ENCODE measurements around the gene IGFBP2.
A peak's percentile ranks its signal among the peaks of the same experiment; 100 is the strongest.

The IGFBP2 gene

DNA sequence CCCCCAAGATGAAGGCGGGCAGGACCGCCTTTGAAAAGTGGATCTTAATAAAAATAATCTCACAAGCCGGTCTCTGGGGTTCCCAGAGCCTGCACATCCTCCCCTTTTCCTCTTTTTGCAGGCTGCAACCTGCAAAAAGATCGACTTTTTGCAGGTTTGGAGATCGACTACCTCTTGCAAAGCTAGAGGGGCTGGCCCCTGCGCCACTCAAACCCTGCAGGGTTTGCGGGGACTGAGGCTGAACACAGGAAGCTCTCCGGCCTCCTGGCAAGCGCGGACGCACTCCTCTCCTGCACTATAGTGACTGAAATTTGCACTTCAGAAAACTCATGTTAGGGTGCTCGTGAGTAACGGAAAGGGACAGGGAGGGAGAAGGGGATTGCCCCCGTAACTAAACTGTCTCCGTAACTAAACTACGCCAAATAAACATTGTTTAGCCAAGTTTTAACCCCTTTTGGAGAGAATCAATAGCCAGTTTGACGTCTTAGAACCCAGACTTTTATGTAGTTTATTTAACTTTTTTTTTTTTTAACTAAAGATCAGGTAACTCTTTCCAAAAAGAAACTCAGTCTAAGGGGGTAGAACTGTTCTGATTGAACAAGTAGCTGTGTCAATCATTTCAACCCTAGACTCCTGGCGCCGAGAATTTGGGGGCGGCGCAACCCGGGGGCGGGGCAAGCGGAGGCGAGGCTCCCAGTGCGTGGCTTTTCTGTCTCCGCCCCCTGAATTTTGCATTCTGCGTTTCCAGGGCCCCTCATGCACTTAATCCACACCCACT lies 59.6 kb downstream of the IGFBP2 start:
- Histone ChIP-seq H3K27ac (ENCODE audit: low read depth, low read length) (no peak overlapping the region), H3F3A (ENCODE audit: insufficient read depth) (no peaks in the 10 kb centered on the region), H4K20me1 (ENCODE audit: low read depth, low read length) (no peaks in the 10 kb centered on the region), H3K9me3 (ENCODE audit: insufficient read depth, low read length) (no peaks in the 10 kb centered on the region), H3K79me2 (ENCODE audit: insufficient read depth, low read length) (no peaks in the 10 kb centered on the region), H3K36me3 (ENCODE audit: low read length) (no peaks in the 10 kb centered on the region), H3K9ac (ENCODE audit: low read length) (no peak overlapping the region), H3K4me2 (ENCODE audit: low read depth, low read length, poor library complexity, severe bottlenecking) (peak overlapping the region; percentile 12), H2AFZ (ENCODE audit: low read depth, low read length, severe bottlenecking) (no peak overlapping the region), H3K9me2 (replicated peaks; ENCODE audit: insufficient read depth, low read length) (no peaks in the 10 kb centered on the region), H3K27me3 (ENCODE audit: low read length) (no peaks in the 10 kb centered on the region), H3K4me3 (ENCODE audit: insufficient read depth, low read length, poor library complexity, severe bottlenecking) (no peak overlapping the region)
- TF ChIP-seq, protein P1, sequence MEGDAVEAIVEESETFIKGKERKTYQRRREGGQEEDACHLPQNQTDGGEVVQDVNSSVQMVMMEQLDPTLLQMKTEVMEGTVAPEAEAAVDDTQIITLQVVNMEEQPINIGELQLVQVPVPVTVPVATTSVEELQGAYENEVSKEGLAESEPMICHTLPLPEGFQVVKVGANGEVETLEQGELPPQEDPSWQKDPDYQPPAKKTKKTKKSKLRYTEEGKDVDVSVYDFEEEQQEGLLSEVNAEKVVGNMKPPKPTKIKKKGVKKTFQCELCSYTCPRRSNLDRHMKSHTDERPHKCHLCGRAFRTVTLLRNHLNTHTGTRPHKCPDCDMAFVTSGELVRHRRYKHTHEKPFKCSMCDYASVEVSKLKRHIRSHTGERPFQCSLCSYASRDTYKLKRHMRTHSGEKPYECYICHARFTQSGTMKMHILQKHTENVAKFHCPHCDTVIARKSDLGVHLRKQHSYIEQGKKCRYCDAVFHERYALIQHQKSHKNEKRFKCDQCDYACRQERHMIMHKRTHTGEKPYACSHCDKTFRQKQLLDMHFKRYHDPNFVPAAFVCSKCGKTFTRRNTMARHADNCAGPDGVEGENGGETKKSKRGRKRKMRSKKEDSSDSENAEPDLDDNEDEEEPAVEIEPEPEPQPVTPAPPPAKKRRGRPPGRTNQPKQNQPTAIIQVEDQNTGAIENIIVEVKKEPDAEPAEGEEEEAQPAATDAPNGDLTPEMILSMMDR (IDR thresholded peaks at IDR 0.05; ENCODE audit: insufficient read depth, low read length, poor library complexity, severe bottlenecking) = no peak
- TF ChIP-seq EZH2phosphoT487 (conservative IDR thresholded peaks at IDR 0.05; ENCODE audit: low read length) = no peak

DNA sequence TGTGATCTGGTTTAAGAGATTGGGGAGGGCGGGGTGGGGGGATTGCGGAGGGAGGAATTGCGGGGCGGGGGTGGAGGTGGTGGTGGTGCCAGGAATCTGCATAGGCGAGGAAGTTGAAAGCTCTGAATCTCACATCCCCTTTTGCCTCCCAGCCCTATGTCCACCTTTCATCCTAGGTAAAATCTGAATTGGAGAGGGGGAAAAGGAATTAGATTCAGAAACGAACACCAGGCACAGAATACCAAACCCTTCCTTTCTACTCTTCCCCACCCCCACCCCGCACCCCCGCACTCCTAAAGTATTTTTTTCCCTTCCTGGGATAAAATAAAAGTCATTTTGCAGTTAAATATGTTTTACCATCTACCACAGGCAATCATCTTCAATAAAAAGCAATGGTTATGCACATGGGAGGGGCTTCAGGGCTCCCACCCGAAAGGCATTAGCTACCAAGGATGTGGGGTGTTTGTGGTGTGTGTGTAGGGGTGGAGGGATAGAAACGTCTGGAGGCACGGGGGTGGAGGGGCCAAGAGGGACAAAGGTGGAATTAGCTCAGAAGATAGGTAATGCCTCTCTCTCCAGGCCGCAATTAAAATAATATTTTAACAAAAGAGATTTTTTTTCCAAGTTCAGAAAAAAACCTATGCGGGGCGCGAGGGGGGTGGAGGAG lies 60.3 kb downstream of the IGFBP2 start:
- Histone ChIP-seq H3F3A (ENCODE audit: insufficient read depth) (no peaks in the 10 kb centered on the region), H3K4me2 (ENCODE audit: low read depth, low read length, poor library complexity, severe bottlenecking) (no peak overlapping the region), H4K20me1 (ENCODE audit: low read depth, low read length) (no peaks in the 10 kb centered on the region), H3K4me3 (ENCODE audit: insufficient read depth, low read length, poor library complexity, severe bottlenecking) (no peak overlapping the region), H3K27me3 (ENCODE audit: low read length) (no peaks in the 10 kb centered on the region), H3K9me3 (ENCODE audit: insufficient read depth, low read length) (no peaks in the 10 kb centered on the region), H3K27ac (ENCODE audit: low read depth, low read length) (no peak overlapping the region), H3K79me2 (ENCODE audit: insufficient read depth, low read length) (no peaks in the 10 kb centered on the region), H2AFZ (ENCODE audit: low read depth, low read length, severe bottlenecking) (no peak overlapping the region), H3K9me2 (replicated peaks; ENCODE audit: insufficient read depth, low read length) (no peaks in the 10 kb centered on the region), H3K9ac (ENCODE audit: low read length) (no peak overlapping the region), H3K36me3 (ENCODE audit: low read length) (no peaks in the 10 kb centered on the region)
- no peak for TF ChIP-seq EZH2phosphoT487 (conservative IDR thresholded peaks at IDR 0.05; ENCODE audit: low read length)
- TF ChIP-seq, protein P1 (IDR thresholded peaks at IDR 0.05; ENCODE audit: insufficient read depth, low read length, poor library complexity, severe bottlenecking) = no peak

DNA sequence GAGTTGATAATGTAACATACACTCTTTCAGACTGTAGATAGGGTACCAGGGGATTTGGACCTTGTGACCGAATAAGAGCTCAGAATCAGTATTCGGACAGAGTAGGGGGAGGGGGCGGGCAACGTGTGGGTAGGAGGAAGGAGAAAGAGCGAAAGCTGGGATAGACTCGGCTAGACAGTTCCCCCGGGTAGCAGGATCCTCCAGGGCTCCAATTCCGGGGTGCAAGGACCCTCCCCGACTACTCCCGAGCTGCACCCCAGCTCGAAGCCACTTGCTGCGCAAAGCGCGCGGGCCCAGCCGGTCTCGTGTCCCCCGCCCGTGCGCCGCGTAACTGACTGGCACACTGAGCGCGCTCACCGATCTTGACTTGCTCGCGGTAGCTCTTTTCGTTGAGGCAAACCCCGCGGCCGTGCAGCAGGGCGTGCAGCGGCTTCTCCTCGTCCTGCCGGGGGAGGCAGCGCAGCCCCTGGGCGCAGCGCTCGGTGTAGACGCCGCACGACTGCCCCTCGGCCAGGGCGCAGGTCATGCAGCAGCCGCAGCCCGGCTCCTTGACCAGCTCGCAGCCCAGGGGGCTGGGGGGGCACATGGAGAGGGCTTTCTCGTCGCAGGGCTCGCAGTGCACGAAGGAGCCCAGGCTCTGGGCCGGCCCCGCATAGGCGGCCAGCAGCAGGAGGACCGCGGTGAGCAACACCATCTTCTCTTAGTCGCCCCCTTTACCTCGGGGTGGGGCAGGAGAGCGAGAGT lies 61.0 kb downstream of the IGFBP2 start:
- Histone ChIP-seq H3K27me3 (ENCODE audit: low read length) (no peaks in the 10 kb centered on the region), H4K20me1 (ENCODE audit: low read depth, low read length) (no peaks in the 10 kb centered on the region), H3K4me2 (ENCODE audit: low read depth, low read length, poor library complexity, severe bottlenecking) (no peak overlapping the region), H2AFZ (ENCODE audit: low read depth, low read length, severe bottlenecking) (no peak overlapping the region), H3K9ac (ENCODE audit: low read length) (no peak overlapping the region), H3K9me3 (ENCODE audit: insufficient read depth, low read length) (no peaks in the 10 kb centered on the region), H3K4me3 (ENCODE audit: insufficient read depth, low read length, poor library complexity, severe bottlenecking) (no peak overlapping the region), H3K27ac (ENCODE audit: low read depth, low read length) (no peak overlapping the region), H3K9me2 (replicated peaks; ENCODE audit: insufficient read depth, low read length) (no peaks in the 10 kb centered on the region), H3F3A (ENCODE audit: insufficient read depth) (no peaks in the 10 kb centered on the region), H3K36me3 (ENCODE audit: low read length) (no peaks in the 10 kb centered on the region), H3K79me2 (ENCODE audit: insufficient read depth, low read length) (no peaks in the 10 kb centered on the region)
- no peak for TF ChIP-seq EZH2phosphoT487 (conservative IDR thresholded peaks at IDR 0.05; ENCODE audit: low read length)
- TF ChIP-seq, protein P1 (IDR thresholded peaks at IDR 0.05; ENCODE audit: insufficient read depth, low read length, poor library complexity, severe bottlenecking) = no peak
